DOHH2 (cell line): Measurements from ENCODE around the gene OGFOD3.

ENCODE experiments used
- CTCF ChIP-seq: fragments of 200-600 bp; sonication (generic); IDR thresholded peaks from one replicate; pipeline ENCODE4 v1.5.1; 2014; ENCODE audit warnings: antibody characterized with exemption, mild to moderate bottlenecking, low read depth, low read length; ENCODE audit not compliant: poor library complexity, severe bottlenecking
- EZH2phosphoT487 ChIP-seq: fragments of 200-600 bp; sonication (generic); IDR thresholded peaks from 2 replicates; pipeline ENCODE4 v1.6.1; 2017; ENCODE audit warnings: borderline replicate concordance, mild to moderate bottlenecking, antibody characterized with exemption, low read length, moderate library complexity, mixed read lengths

GRCh38 chr17:82441691-82442487 lies 23.5 kb upstream of the OGFOD3 start:
- TF ChIP-seq CTCF, result no peak
- TF ChIP-seq EZH2phosphoT487, result no peak
